SH-SY5Y (cell line): Measurements from ENCODE around the gene FCN2.

Source experiments
- GATA2 ChIP-seq: IDR thresholded peaks from 2 replicates; pipeline ENCODE4 v1.6.1; 2011; ENCODE audit warnings: mild to moderate bottlenecking, low read depth, low read length
- GATA3 ChIP-seq: IDR thresholded peaks from 2 replicates; pipeline ENCODE4 v1.6.1; 2011; ENCODE audit warnings: low read depth, mild to moderate bottlenecking, low read length, moderate library complexity

GRCh38 chr9:134925011-134925511 lies 44.5 kb downstream of the FCN2 start:
- TF ChIP-seq GATA2: no peak
- no peak for TF ChIP-seq GATA3
